Measurements from ENCODE around the gene CD58.

GRCh38 chr1:116501870-116502244 lies 69.0 kb downstream of the CD58 start:
- TF ChIP-seq, protein P1, sequence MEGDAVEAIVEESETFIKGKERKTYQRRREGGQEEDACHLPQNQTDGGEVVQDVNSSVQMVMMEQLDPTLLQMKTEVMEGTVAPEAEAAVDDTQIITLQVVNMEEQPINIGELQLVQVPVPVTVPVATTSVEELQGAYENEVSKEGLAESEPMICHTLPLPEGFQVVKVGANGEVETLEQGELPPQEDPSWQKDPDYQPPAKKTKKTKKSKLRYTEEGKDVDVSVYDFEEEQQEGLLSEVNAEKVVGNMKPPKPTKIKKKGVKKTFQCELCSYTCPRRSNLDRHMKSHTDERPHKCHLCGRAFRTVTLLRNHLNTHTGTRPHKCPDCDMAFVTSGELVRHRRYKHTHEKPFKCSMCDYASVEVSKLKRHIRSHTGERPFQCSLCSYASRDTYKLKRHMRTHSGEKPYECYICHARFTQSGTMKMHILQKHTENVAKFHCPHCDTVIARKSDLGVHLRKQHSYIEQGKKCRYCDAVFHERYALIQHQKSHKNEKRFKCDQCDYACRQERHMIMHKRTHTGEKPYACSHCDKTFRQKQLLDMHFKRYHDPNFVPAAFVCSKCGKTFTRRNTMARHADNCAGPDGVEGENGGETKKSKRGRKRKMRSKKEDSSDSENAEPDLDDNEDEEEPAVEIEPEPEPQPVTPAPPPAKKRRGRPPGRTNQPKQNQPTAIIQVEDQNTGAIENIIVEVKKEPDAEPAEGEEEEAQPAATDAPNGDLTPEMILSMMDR (IDR thresholded peaks at IDR 0.05; ENCODE audit: insufficient read depth, low read length, poor library complexity, severe bottlenecking): no peak
- TF ChIP-seq EZH2phosphoT487 (conservative IDR thresholded peaks at IDR 0.05; ENCODE audit: low read length): no peak
